WTC11 (cell line): ENCODE data around the gene YIPF6. TPM values are rescaled to one million over a fixed set of nuclear protein-coding genes. Genes with fewer than 3 reads are reported as not detected.
"Not testable (repeated sequence)": the region's sequence is repeated elsewhere in the genome, so short reads cannot be mapped to it uniquely, and the experiment has no call there.

Experiments
- ATAC-seq: fragments of 200-7000 bp; cut with Tn5 transposase; 2 replicates; pipeline ENCODE4 v1.10.0; 2021; ENCODE audit warnings: mild to moderate bottlenecking, moderate library complexity
- CTCF ChIA-PET: fragments of 300-600 bp; sonication (Branson Sonifier 250); formaldehyde crosslinking; loops from one replicate; lab custom pipeline; 2021; ENCODE audit warnings: antibody characterized with exemption; lab: Charles Lee
- POLR2A ChIA-PET: fragments of 350-600 bp; sonication (Branson Sonifier 250); formaldehyde crosslinking; loops from one replicate; lab custom pipeline; 2021; ENCODE audit warnings: antibody characterized with exemption; lab: Charles Lee
- DNase-seq: peaks from one replicate; pipeline ENCODE4 v3.0.0; 2021; ENCODE audit warnings: low spot score
- H3K27ac Mint-ChIP-seq: 2 replicates; pipeline ENCODE4 v1.8.0; 2021; ENCODE audit warnings: mixed read lengths
- H3K27me3 Mint-ChIP-seq: 2 replicates; pipeline ENCODE4 v1.8.0; 2021; ENCODE audit warnings: low read depth, mild to moderate bottlenecking, moderate library complexity, mixed read lengths
- H3K36me3 Mint-ChIP-seq: 2 replicates; pipeline ENCODE4 v1.8.0; 2021; ENCODE audit warnings: mixed read lengths
- H3K4me1 Mint-ChIP-seq: 2 replicates; pipeline ENCODE4 v1.8.0; 2022; ENCODE audit warnings: mixed read lengths
- H3K4me3 Mint-ChIP-seq: 2 replicates; pipeline ENCODE4 v1.8.0; 2021; ENCODE audit warnings: mild to moderate bottlenecking, moderate library complexity, mixed read lengths
- H3K9me3 Mint-ChIP-seq: 2 replicates; pipeline ENCODE4 v1.8.0; 2021; ENCODE audit warnings: mixed read lengths
- ATF2 ChIP-seq: sonication (generic); formaldehyde crosslinking; IDR thresholded peaks from 2 replicates; pipeline ENCODE4 v1.8.1; 2022; ENCODE audit warnings: low read depth, missing genetic modification reagents, borderline replicate concordance
- CDX4 ChIP-seq: fragments of 250-450 bp; sonication (Bioruptor Pico); IDR thresholded peaks from 2 replicates; pipeline ENCODE4 v1.9.0; 2021; ENCODE audit warnings: moderate library complexity, mild to moderate bottlenecking, inconsistent platforms, borderline replicate concordance
- CTCF ChIP-seq: fragments of 200-600 bp; IDR thresholded peaks from 2 replicates; pipeline ENCODE4 v1.8.0; 2022; ENCODE audit warnings: antibody characterized with exemption
- E2F1 ChIP-seq: sonication (generic); formaldehyde crosslinking; IDR thresholded peaks from 2 replicates; pipeline ENCODE4 v1.8.0; 2022; ENCODE audit warnings: mild to moderate bottlenecking, missing genetic modification reagents
- FOXP1 ChIP-seq: sonication (generic); formaldehyde crosslinking; IDR thresholded peaks from 2 replicates; pipeline ENCODE4 v1.8.0; 2022; ENCODE audit warnings: missing genetic modification reagents, mild to moderate bottlenecking, moderate library complexity, borderline replicate concordance
- GRHL2 ChIP-seq: fragments of 250-450 bp; sonication (Bioruptor Pico); IDR thresholded peaks from 2 replicates; pipeline ENCODE4 v1.8.0; 2022; ENCODE audit warnings: mild to moderate bottlenecking, moderate library complexity; ENCODE audit not compliant: insufficient replicate concordance, severe bottlenecking
- IRF2 ChIP-seq: sonication (generic); formaldehyde crosslinking; IDR thresholded peaks from 2 replicates; pipeline ENCODE4 v1.8.0; 2022; ENCODE audit warnings: low read depth, missing genetic modification reagents, borderline replicate concordance
- MAX ChIP-seq: sonication (generic); formaldehyde crosslinking; IDR thresholded peaks from 2 replicates; pipeline ENCODE4 v1.8.0; 2022; ENCODE audit warnings: mild to moderate bottlenecking, missing genetic modification reagents
- MXD4 ChIP-seq: fragments of 250-450 bp; sonication (Bioruptor Pico); IDR thresholded peaks from 2 replicates; pipeline ENCODE4 v1.8.0; 2021; ENCODE audit warnings: mild to moderate bottlenecking, moderate library complexity, borderline replicate concordance
- PRDM15 ChIP-seq: sonication (generic); formaldehyde crosslinking; IDR thresholded peaks from 2 replicates; pipeline ENCODE4 v1.8.0; 2022; ENCODE audit warnings: missing genetic modification reagents
- RELA ChIP-seq: sonication (generic); formaldehyde crosslinking; IDR thresholded peaks from 2 replicates; pipeline ENCODE4 v1.8.1; 2022; ENCODE audit warnings: missing genetic modification reagents, mild to moderate bottlenecking, borderline replicate concordance
- ZNF121 ChIP-seq: sonication (generic); formaldehyde crosslinking; IDR thresholded peaks from 2 replicates; pipeline ENCODE4 v1.8.0; 2023; ENCODE audit warnings: missing genetic modification reagents
- ZNF232 ChIP-seq: sonication (generic); formaldehyde crosslinking; IDR thresholded peaks from 2 replicates; pipeline ENCODE4 v1.8.0; 2022; ENCODE audit warnings: mild to moderate bottlenecking, missing genetic modification reagents
- ZNF416 ChIP-seq: fragments of 250-450 bp; sonication (Bioruptor Pico); IDR thresholded peaks from 2 replicates; pipeline ENCODE4 v1.9.0; 2021; ENCODE audit warnings: mild to moderate bottlenecking, inconsistent platforms
- total RNA-seq: library from RNA; stranded (reverse); gene quantifications from 3 replicates; pipeline ENCODE4 v1.2.3, GENCODE V29; 2021

Gene YIPF6
- total RNA-seq, 1 experiment from 2014 or later = 34.2 TPM

- ATAC-seq, DNase-seq, POLR2A ChIA-PET, H3K4me3 Mint-ChIP-seq, H3K36me3 Mint-ChIP-seq, H3K27me3 Mint-ChIP-seq, H3K9me3 Mint-ChIP-seq, H3K27ac Mint-ChIP-seq, H3K4me1 Mint-ChIP-seq: not testable (repeated sequence)
- CTCF ChIA-PET = interaction anchor here (1.3 kb wide), 1 partner anchor 153 kb away, joined by 3 read pairs; no protein-coding TSS in a partner anchor
Measured at GRCh38 chrX:68557126-68557525, 58.3 kb downstream of the YIPF6 start.

DNA sequence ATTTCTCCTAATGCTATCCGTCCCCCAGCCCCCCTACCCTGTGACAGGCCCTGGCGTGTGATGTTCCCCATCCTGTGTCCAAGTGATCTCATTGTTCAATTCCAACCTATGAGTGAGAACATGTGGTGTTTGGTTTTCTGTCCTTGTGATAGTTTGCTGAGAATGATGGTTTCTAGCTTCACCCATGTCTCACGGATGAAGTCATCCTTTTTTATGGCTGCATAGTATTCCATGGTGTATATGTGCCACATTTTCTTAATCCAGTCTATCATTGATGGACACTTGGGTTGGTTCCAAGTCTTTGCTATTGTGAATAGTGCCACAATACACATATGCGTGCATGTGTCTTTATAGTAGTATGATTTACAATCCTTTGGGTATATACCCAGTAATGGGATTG, 61.1 kb downstream of the YIPF6 start:
- CTCF ChIA-PET, POLR2A ChIA-PET, H3K27me3 Mint-ChIP-seq, H3K4me3 Mint-ChIP-seq, H3K9me3 Mint-ChIP-seq, H3K27ac Mint-ChIP-seq, ATAC-seq, H3K4me1 Mint-ChIP-seq, H3K36me3 Mint-ChIP-seq, DNase-seq: not testable (repeated sequence)

- POLR2A ChIA-PET = no interaction called here
- no peaks in the 10 kb centered on the region for H3K27me3 Mint-ChIP-seq
Measured at GRCh38 chrX:68568136-68568535, 69.3 kb downstream of the YIPF6 start.

More at GRCh38 chrX:68568136-68568535, 69.3 kb downstream of the YIPF6 start:
- no peak for ATAC-seq
- H3K9me3 Mint-ChIP-seq = peaks cover 6% of the 10 kb centered on the region; the same call in 1 of the 2 replicates
- H3K4me3 Mint-ChIP-seq = no peak overlapping the region
- no peak for DNase-seq
- H3K27ac Mint-ChIP-seq = no peak overlapping the region
- H3K36me3 Mint-ChIP-seq = no peaks in the 10 kb centered on the region
- TF ChIP-seq GRHL2 = no peak
- TF ChIP-seq ZNF416 = no peak
- no peak for TF ChIP-seq CTCF
- no peak for TF ChIP-seq IRF2 (CRISPR knock-in tag)
- no peak for TF ChIP-seq CDX4 (CRISPR knock-in tag)
- TF ChIP-seq ATF2 (CRISPR knock-in tag) = no peak
- TF ChIP-seq MXD4 (CRISPR knock-in tag) = no peak
- no peak for TF ChIP-seq ZNF232
- TF ChIP-seq PRDM15 (CRISPR knock-in tag) = no peak
- no peak for TF ChIP-seq ZNF121 (CRISPR knock-in tag)
- no peak for TF ChIP-seq MAX
- no peak for TF ChIP-seq FOXP1 (CRISPR knock-in tag)
- TF ChIP-seq RELA (CRISPR knock-in tag) = no peak
- TF ChIP-seq E2F1 (CRISPR knock-in tag) = no peak
- CTCF ChIA-PET = no interaction called here
- H3K4me1 Mint-ChIP-seq = no peaks in the 10 kb centered on the region
